ENCODE results near the gene SH2D2A. TPM values are rescaled to one million over a fixed set of nuclear protein-coding genes. Genes with fewer than 3 reads are reported as not detected.

The SH2D2A gene
- total RNA-seq, 1 experiment from 2014 or later, result 4.9 TPM

GRCh38 chr1:156767101-156767878, 49.4 kb downstream of the SH2D2A start, which contains the start of gene PRCC (continued):
- TF ChIP-seq MAX (CRISPR knock-in tag; IDR thresholded peaks at IDR 0.05), result peak; percentile 42
- TF ChIP-seq ATF3 (CRISPR knock-in tag; conservative IDR thresholded peaks at IDR 0.05), result no peak
- TF ChIP-seq PRDM15 (CRISPR knock-in tag; IDR thresholded peaks at IDR 0.05), result no peak

- DNase-seq (ENCODE audit: low spot score), result no peak
- ChIA-PET POLR2A (interaction anchor here (0.6 to 3.4 kb wide), 7 partner anchors 11 to 76 kb away, joined by 3 to 24 read pairs (median 8); partner anchors contain the start of genes HDGF, ISG20L2, METTL25B and MRPL24), CTCF (interaction anchor here (0.5 to 2.9 kb wide), 17 partner anchors 14 to 308 kb away, joined by 3 to 39 read pairs (median 4); partner anchors contain the start of genes ISG20L2, LRRC71, METTL25B and MRPL24)
- Mint-ChIP-seq H3K36me3 (peaks cover 9% of the 10 kb centered on the region), H3K27me3 (ENCODE audit: low read depth) (no peaks in the 10 kb centered on the region), H3K27ac (no peak overlapping the region; the same call in 1 of the 2 replicates), H3K4me3 (no peak overlapping the region), H3K4me1 (peaks cover 34% of the 10 kb centered on the region), H3K9me3 (no peaks in the 10 kb centered on the region)
- TF ChIP-seq SMAD3 (CRISPR knock-in tag; IDR thresholded peaks at IDR 0.05; ENCODE audit: borderline replicate concordance), result no peak
- TF ChIP-seq E2F5 (CRISPR knock-in tag; IDR thresholded peaks at IDR 0.05), result 0 out of 2 replicates have a peak, but pooled peaks have one; percentile 16
- no peak for TF ChIP-seq FOXP4 (CRISPR knock-in tag; IDR thresholded peaks at IDR 0.05)
- TF ChIP-seq TP53 (CRISPR knock-in tag; IDR thresholded peaks at IDR 0.05), result no peak
- no peak for TF ChIP-seq ELF4 (CRISPR knock-in tag; IDR thresholded peaks at IDR 0.05; ENCODE audit: low read depth)
- TF ChIP-seq ZNF416 (CRISPR knock-in tag; IDR thresholded peaks at IDR 0.05), result no peak
- no peak for TF ChIP-seq AR (CRISPR knock-in tag; IDR thresholded peaks at IDR 0.05)
- peak; percentile 1; the same call in 1 of the 2 replicates for ATAC-seq
These were observed 50.1 kb downstream of the SH2D2A start for GRCh38 chr1:156766298-156767100.

Measured in WTC11 (cell line).